ENCODE data around the gene BCAR3. TPM values are rescaled to one million over a fixed set of nuclear protein-coding genes. Genes with fewer than 3 reads are reported as not detected.
A peak's percentile ranks its signal among the peaks of the same experiment; 100 is the strongest.
"Not testable (repeated sequence)": the region's sequence is repeated elsewhere in the genome, so short reads cannot be mapped to it uniquely, and the experiment has no call there.

Gene BCAR3
- total RNA-seq, 1 donor from 2014 or later = 11.7 TPM

GRCh38 chr1:93661829-93662474 is 19.7 kb downstream of the BCAR3 start:
- Histone ChIP-seq H3K79me2 (ENCODE audit: low read depth) (no peaks in the 10 kb centered on the region), H3F3A (ENCODE audit: low read depth) (peaks cover 21% of the 10 kb centered on the region), H3K9me3 (ENCODE audit: low read depth) (no peaks in the 10 kb centered on the region), H3K4me3 (no peak overlapping the region), H3K27me3 (no peaks in the 10 kb centered on the region), H3K4me2 (peak overlapping the region; percentile 29), H3K4me1 (peaks cover 19% of the 10 kb centered on the region), H2AFZ (replicated peaks) (no peak overlapping the region), H3K9ac (no peak overlapping the region), H3K36me3 (no peaks in the 10 kb centered on the region), H3K27ac (no peak overlapping the region), H4K20me1 (ENCODE audit: low read depth) (peaks cover 8% of the 10 kb centered on the region)
- Mint-ChIP-seq H3K27ac (peak overlapping the region; percentile 42), H3K4me3 (no peak overlapping the region), H3K9me3 (peaks cover 2% of the 10 kb centered on the region), H3K27me3 (ENCODE audit: insufficient read depth, low read depth) (peaks cover 3% of the 10 kb centered on the region), H3K4me1 (peaks cover 59% of the 10 kb centered on the region), H3K36me3 (peaks cover 38% of the 10 kb centered on the region)
- TF ChIP-seq EZH2phosphoT487 (IDR thresholded peaks at IDR 0.05) (no peak), CTCF (IDR thresholded peaks at IDR 0.05) (no peak), EZH2 (IDR thresholded peaks at IDR 0.05) (no peak)
- no peak for DNase-seq (ENCODE audit: low spot score)

- not testable (repeated sequence) for H3K4me2 ChIP-seq; H4K20me1 ChIP-seq (ENCODE audit: low read depth); H3K27ac Mint-ChIP-seq; H3K9ac ChIP-seq; H3K9me3 ChIP-seq (ENCODE audit: low read depth); H3K79me2 ChIP-seq (ENCODE audit: low read depth); H3K36me3 ChIP-seq; H3K4me3 Mint-ChIP-seq; H3K9me3 Mint-ChIP-seq; DNase-seq (ENCODE audit: low spot score); H2AFZ ChIP-seq (replicated peaks); H3K27me3 ChIP-seq; H3K4me3 ChIP-seq; H3K27me3 Mint-ChIP-seq (ENCODE audit: insufficient read depth, low read depth); H3K27ac ChIP-seq
- Histone ChIP-seq H3K4me1 (peaks cover 19% of the 10 kb centered on the region), H3F3A (ENCODE audit: low read depth) (peaks cover 21% of the 10 kb centered on the region)
- peaks cover 54% of the 10 kb centered on the region for H3K4me1 Mint-ChIP-seq
- H3K36me3 Mint-ChIP-seq = peaks cover 38% of the 10 kb centered on the region
Observed at GRCh38 chr1:93661341-93661740, 20.3 kb downstream of the BCAR3 start.

- Mint-ChIP-seq H3K4me3 (no peak overlapping the region), H3K4me1 (peaks cover 49% of the 10 kb centered on the region), H3K36me3 (peaks cover 40% of the 10 kb centered on the region), H3K27me3 (ENCODE audit: insufficient read depth, low read depth) (peaks cover 3% of the 10 kb centered on the region), H3K27ac (no peak overlapping the region), H3K9me3 (peaks cover 2% of the 10 kb centered on the region)
- Histone ChIP-seq H3K4me2 (no peak overlapping the region), H3K36me3 (no peaks in the 10 kb centered on the region), H3K79me2 (ENCODE audit: low read depth) (no peaks in the 10 kb centered on the region), H3F3A (ENCODE audit: low read depth) (peaks cover 21% of the 10 kb centered on the region), H2AFZ (replicated peaks) (no peak overlapping the region), H3K4me1 (peaks cover 25% of the 10 kb centered on the region), H3K27ac (no peak overlapping the region), H3K9ac (no peak overlapping the region), H4K20me1 (ENCODE audit: low read depth) (peaks cover 8% of the 10 kb centered on the region), H3K27me3 (no peaks in the 10 kb centered on the region), H3K9me3 (ENCODE audit: low read depth) (no peaks in the 10 kb centered on the region), H3K4me3 (no peak overlapping the region)
- TF ChIP-seq EZH2phosphoT487 (IDR thresholded peaks at IDR 0.05) = no peak
- no peak for TF ChIP-seq CTCF (IDR thresholded peaks at IDR 0.05)
- no peak for TF ChIP-seq EZH2 (IDR thresholded peaks at IDR 0.05)
- no peak for DNase-seq (ENCODE audit: low spot score)
Observed at GRCh38 chr1:93659822-93660503, 21.7 kb downstream of the BCAR3 start.

- Histone ChIP-seq H4K20me1 (ENCODE audit: low read depth) (peaks cover 2% of the 10 kb centered on the region), H3K9me3 (ENCODE audit: low read depth) (no peaks in the 10 kb centered on the region), H3K4me2 (no peak overlapping the region), H3K36me3 (no peaks in the 10 kb centered on the region), H3K79me2 (ENCODE audit: low read depth) (no peaks in the 10 kb centered on the region), H3F3A (ENCODE audit: low read depth) (peaks cover 14% of the 10 kb centered on the region), H3K9ac (no peak overlapping the region), H3K4me3 (no peak overlapping the region), H3K27me3 (no peaks in the 10 kb centered on the region), H3K27ac (no peak overlapping the region), H3K4me1 (peaks cover 19% of the 10 kb centered on the region), H2AFZ (replicated peaks) (no peak overlapping the region)
- Mint-ChIP-seq H3K27me3 (ENCODE audit: insufficient read depth, low read depth) (peaks cover 5% of the 10 kb centered on the region), H3K4me1 (peaks cover 32% of the 10 kb centered on the region), H3K4me3 (no peak overlapping the region), H3K36me3 (peaks cover 41% of the 10 kb centered on the region), H3K27ac (no peak overlapping the region), H3K9me3 (peaks cover 5% of the 10 kb centered on the region)
- DNase-seq (ENCODE audit: low spot score) = no peak
- TF ChIP-seq EZH2 (IDR thresholded peaks at IDR 0.05) = no peak
- no peak for TF ChIP-seq EZH2phosphoT487 (IDR thresholded peaks at IDR 0.05)
- TF ChIP-seq CTCF (IDR thresholded peaks at IDR 0.05) = no peak
Observed at GRCh38 chr1:93658188-93658587, 23.4 kb downstream of the BCAR3 start.
